GM10847 (cell line): ENCODE data around the gene TRHDE.

Experiments used
- POLR2A ChIP-seq: IDR thresholded peaks from 2 replicates; pipeline ENCODE4 v1.6.1; 2011; ENCODE audit not compliant: insufficient read length; ENCODE audit errors: extremely low read depth

The TRHDE gene

GRCh38 chr12:72476301-72476700, 204.1 kb downstream of the TRHDE start:
- TF ChIP-seq POLR2A = no peak

DNA sequence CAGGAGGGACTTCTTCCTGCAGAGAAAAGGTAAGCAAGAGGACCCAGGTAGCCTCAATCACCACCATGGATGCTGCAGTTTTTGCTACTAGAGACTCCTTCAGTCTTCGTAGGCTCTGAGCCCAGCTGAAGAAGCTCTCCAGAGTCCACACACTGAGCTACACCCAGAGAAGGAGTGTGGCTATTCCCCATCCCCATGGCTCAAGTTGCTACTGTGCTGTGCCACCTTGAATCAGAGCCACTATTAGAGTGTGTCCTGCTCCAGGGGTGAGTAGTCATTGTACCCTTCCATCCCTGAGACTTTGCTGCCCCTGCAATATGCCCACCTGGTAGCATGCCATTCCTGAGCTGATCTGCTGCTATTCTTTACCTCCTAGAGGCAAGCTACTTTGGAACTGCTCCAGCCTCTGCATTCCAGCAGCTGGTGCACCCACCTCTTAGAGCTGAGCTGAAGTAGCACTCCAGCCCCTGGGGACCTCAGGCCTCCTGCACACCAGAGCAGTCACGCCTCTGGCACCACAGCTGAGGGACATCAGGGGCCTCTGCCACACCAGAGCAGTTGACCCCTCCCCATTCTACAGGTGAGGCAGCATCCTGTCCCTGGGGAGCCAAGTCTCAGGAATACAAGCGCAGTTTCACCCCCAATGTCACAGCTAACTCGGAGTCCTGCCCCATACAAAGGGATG, 213.0 kb downstream of the TRHDE start:
- TF ChIP-seq POLR2A = no peak

DNA sequence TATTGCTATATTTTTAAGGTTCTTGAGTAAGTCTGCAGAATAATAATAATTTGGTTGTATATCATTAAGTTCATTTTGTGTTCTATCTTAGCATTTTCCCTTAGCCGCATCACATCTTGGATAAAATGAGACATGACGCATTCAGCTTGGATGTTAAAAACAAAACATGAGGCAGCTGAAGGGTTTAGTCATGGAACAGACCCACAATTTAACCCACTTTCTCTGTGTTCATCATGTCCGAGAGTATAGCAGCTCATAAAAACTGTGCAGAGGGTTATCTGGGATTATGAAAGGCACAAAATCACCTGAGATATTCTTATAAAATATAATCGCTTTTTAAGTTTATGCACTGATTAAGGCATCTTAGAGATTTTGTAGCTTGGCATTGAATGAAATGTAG, 219.3 kb downstream of the TRHDE start:
- no peak for TF ChIP-seq POLR2A

DNA sequence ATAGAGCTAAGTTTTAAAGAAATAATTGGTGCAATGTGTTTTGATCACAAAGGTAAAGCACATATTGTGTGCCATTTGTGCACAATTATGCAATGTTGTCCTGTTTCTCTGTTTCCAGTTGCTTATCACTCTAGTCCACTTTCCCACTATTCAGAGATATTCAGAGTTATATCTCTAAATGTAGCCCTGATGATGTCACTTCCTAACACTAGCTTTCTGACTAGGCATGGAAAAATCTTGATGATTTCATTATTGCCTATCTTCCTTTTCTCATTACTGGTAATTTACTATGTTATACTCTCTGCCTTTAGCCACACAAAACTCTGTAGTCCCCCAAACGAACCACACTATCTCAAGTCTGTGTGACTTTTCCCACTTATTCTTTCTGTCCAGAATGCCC, 221.2 kb downstream of the TRHDE start:
- TF ChIP-seq POLR2A = no peak

DNA sequence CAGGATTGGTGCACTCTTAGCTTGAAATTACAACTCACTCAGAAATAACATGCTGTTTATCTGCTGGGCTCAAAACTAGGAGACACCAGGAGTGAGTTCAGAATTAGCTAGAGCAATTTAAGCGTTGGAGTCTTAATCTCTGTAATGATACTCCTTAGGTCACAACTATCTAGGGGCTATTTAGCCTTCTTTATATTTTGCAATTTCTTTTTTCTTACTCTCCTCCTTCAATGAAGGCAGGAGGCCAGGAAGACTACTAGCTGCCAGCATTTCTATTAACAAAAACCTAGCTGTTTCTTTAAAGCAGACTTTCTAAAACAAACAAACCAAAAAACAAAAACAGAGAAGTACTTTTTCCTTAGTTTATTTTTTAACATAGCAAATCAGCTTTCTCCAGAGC, 226.2 kb downstream of the TRHDE start:
- no peak for TF ChIP-seq POLR2A

GRCh38 chr12:72499244-72499643, 227.1 kb downstream of the TRHDE start:
- no peak for TF ChIP-seq POLR2A

DNA sequence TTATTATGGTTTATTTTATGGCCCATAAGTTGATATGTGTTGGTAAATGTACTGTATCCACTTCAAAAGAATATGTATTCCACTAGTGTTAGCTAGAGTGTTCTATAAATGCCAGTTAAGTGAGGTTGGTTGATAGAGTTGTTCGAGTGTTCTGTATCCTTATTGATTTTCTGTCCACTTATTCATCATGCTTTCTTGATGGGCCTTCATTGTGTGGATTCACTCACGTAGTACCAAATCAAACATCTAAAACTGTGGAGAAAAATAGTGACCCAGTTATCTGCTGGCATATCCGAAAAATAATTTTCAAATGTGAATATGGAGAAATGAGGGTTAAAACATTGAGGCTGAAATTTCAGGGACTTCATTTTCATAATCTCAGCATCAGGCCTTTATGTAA, 230.4 kb downstream of the TRHDE start:
- no peak for TF ChIP-seq POLR2A

DNA sequence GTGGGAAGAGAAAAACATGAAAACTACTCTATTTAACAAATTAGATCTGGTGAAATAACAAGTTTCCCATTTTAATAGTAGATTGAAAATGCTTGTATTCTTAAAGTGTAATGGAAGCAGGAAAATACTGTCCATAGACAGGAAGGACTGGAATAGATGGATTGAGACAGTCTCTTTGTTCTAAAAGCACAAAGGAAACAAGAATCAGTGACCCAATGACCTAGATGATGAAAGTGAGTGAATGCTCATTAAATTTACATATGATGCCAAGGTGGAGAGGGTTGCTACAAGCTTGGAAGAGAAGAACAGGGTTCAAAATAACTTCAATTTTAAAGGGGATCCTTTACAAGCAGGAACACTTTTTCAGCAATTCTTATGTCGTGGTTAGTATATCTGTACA, 233.1 kb downstream of the TRHDE start:
- no peak for TF ChIP-seq POLR2A

GRCh38 chr12:72509891-72510290, 237.7 kb downstream of the TRHDE start:
- no peak for TF ChIP-seq POLR2A

GRCh38 chr12:72510772-72511171, 238.6 kb downstream of the TRHDE start:
- TF ChIP-seq POLR2A = no peak

GRCh38 chr12:72511498-72511897, 239.3 kb downstream of the TRHDE start:
- TF ChIP-seq POLR2A = no peak

DNA sequence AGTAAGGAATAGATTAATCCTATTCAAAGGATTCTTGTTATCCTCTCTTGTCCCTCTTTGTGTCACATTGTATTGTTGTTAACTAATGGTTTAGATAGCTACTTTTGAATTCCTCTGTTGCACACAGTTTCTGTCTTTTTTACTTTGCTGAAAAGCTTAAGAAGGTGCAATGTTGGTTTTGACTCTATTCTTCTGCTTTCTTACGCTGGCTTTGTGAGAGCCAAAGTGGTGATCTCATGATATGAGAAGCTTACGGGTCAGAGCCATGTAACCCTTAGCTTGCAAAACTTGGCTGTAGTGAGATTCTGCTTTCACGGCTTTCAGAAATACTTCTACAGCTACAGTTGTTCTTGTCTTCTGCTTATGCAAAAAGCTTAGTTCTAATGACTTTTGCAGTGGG, 239.7 kb downstream of the TRHDE start:
- TF ChIP-seq POLR2A = no peak

DNA sequence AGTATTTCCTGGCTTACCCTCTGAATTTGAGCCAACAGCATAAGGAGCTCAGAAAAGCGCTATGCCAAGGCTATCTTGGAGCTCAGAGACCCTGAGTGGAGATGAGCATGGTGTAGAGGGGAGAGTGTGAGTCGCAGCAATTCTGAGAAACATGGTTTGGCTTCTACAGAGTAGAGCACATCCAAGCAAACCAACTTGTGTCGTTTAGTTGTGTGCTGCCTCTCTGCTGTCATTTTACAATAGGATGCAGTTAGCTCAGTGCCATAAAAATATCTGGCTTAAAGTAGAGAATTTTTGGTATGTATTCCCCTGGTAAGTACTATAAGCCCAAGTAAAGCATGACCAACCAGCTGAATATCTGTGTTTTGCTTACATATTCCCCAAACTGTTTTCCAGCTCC, 249.2 kb downstream of the TRHDE start:
- no peak for TF ChIP-seq POLR2A

DNA sequence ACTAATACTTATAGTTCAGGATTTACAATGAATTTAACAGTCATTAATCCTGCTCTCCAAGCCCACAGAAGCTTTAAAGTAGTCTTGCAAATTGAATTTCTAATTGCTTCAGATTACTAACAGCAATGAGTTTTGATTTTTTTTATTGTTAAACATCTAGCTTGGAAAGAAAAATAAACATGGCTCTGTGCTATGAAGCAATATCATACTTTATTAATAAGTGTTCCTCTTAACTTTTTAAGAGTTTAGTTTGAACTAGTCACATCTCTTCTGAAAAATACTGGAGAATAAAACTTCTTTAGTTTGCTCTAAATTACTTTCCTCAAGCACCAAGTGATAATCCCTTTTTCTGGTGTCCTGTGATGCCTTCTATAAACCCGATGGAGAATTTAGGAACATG, 250.2 kb downstream of the TRHDE start:
- no peak for TF ChIP-seq POLR2A

- TF ChIP-seq POLR2A = no peak
These were observed 251.6 kb downstream of the TRHDE start for GRCh38 chr12:72523754-72524153.

GRCh38 chr12:72535212-72535990, 263.2 kb downstream of the TRHDE start:
- no peak for TF ChIP-seq POLR2A

- no peak for TF ChIP-seq POLR2A
These were observed 268.6 kb downstream of the TRHDE start for GRCh38 chr12:72540811-72541210.
